Posterior cingulate gyrus (tissue), 11 donors: ENCODE data around the gene MAFB.

ENCODE experiments used
- DNase-seq, 10 donors: peaks; one replicate each; pipeline versions ENCODE4 v3.0.0 to v3.0.0-alpha.2; 2020 to 2021; ENCODE audit warnings: mixed read lengths in 3 of 10
- intact Hi-C: fragments of 100-400 bp; cut with DNase I; formaldehyde crosslinking; loops from one replicate; pipeline ENCODE4 v1.15.1; 2023

Gene MAFB

GRCh38 chr20:40704828-40705227 lies 15.8 kb upstream of the MAFB start:
- intact Hi-C loops: no loop called here

DNA sequence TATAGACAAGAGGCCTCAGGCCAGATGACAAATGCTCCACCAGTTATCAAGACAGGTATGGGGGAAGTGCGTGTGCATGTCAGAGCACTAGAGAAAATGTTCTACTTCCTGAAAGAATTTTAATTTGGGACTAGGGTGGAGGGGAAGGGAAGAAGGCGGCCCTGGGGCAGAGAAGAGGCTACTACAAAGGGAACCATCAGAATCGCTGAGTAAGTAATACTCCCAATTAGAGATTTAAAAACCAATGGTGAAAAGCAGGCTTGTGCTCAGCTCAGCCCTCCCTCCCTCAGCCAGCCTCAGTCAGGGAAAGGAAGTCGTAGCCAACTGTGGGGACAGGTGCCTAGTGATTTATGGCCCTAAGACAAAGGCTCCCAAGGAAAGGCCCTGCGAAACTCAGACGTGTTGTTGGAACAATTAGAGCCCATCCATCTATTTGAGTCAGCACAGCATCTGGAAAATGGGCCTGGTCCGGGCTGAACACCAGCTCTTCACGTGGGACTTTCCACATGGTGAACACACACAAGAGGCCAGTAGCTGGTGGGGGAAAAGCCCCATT lies 15.0 kb upstream of the MAFB start:
- intact Hi-C loops: no loop called here
- no peak for DNase-seq

More at GRCh38 chr20:40704828-40705227, 15.8 kb upstream of the MAFB start:
- peak in 1 of 10 donors; percentile 45 for DNase-seq

- no peak for DNase-seq
- intact Hi-C loops: no loop called here
Observed at GRCh38 chr20:40702504-40702903, 13.5 kb upstream of the MAFB start.

DNA sequence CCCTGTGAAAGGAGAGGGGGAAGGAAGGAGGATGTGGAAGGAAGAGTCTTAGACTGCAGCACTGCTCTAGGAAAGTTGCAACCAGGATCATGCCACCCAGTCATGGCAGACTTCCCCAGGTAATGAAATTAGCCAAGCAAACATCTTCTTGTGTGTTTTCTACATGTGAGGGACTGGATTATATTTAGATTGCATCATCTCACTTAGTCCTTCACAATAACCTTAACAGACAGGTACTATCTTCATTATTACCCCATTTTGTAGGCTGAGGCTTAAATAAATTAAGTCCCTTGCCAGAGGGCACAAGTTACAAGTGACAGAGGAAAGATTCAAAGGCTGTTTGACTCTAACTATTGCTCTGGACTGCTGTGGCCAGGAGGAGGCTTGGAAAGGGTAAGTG lies 9.7 kb upstream of the MAFB start:
- intact Hi-C loops: no loop called here
- no peak for DNase-seq

GRCh38 chr20:40698281-40698680 lies 9.2 kb upstream of the MAFB start:
- intact Hi-C loops: no loop called here
- no peak for DNase-seq

DNA sequence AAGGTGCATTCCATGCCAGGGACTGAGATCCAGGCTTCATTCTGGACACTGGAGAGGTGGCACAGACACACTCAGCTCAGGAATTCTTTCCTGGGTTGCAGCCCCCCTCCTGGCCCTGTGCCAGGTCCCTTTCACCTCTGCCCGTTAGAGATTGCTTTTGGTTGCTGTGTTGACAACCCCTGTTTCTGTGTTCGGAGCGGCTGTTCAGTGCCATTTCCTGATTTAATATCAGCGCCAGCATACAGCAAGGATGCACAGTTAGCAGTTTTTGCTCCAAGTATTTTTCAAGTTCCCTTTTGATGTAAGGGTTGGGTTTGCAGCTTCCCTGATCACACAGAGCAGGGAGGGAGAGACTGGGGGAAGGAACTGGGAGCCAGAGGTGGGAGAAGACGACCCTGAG lies 8.5 kb upstream of the MAFB start:
- intact Hi-C loops: no loop called here
- no peak for DNase-seq

DNA sequence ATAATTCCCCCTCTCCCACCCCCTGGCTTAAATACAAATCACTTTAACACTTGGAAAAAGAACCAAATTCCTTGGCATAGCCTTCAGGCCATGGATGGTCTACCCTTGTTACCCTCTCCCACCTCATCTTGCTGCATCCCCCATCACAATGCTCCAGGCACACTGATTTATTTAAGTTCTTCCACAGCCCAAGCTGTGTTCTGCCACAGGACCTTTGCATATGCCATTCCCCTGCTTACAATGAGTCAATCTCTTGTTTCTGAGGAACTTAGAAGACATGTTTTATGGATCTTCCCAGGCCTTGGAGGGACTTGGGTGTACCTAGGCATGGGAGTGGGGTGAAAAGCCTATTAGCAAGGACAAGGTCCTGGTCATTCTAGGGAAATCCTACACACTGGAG lies 6.2 kb upstream of the MAFB start:
- DNase-seq: no peak
- intact Hi-C loops: no loop called here

DNA sequence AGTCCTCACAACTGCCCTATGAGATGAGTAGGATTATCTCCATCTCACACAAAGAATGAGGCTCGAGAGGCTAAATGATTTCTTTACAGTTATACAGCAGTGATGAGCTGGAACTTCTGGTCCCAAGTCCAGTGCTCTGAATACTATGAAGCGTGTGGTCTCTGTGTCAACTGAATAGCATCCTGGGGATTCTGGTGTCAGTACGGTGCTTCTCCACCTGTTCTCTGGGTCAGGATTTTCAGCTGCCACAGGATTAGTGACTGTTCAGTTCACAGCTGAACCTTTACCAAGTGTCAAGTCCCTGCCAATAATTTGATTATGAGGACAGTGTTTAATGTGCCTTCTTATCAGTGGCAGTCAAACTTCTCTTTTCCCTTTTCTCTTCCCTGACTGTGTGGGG lies 5.2 kb upstream of the MAFB start:
- intact Hi-C loops: loop anchor here (5.0 kb wide), 1 partner anchor 1427 kb away; no protein-coding TSS in a partner anchor
- DNase-seq: no peak

DNA sequence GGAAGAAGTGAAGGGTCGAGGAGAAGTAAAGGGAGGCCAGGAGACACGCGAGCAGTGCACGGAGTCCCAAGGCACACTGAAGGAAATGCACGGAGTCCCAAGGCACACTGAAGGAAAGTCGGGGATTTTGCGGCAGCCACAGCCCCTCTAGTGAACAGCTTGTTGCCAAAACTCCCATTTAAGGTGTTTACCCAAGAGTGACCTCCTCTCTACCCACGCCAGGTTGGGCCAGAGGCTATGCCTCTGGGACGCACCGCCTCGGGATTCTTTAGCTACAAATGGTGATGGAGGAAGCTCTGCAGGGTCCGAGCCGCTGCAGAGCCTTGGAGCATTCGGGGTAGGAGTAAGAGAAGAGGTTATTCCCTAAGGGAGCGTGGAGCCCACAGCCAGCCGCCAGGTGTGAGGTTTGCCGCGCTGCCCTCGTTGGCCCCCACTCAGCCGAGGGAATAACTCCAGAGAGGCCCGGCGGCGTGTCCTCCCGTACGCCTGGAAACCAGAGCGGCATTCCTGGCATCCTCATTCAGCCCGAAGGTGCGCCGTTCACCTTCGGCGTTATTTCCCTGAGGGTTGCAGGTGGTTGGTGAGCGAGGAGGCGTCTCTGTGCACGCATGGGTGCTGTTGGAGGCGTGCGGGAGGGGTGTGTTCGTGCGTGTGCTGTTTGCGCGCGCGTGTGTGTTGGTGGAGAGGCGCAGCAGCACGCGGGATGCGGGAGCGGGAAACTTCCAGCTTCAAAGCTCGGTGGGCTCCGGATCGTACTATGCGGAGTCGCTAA lies 3.4 kb upstream of the MAFB start:
- peak in 1 of 10 donors; percentile 77 for DNase-seq
- intact Hi-C loops: loop anchor here (5.0 kb wide), 1 partner anchor 1425 kb away; no protein-coding TSS in a partner anchor

DNA sequence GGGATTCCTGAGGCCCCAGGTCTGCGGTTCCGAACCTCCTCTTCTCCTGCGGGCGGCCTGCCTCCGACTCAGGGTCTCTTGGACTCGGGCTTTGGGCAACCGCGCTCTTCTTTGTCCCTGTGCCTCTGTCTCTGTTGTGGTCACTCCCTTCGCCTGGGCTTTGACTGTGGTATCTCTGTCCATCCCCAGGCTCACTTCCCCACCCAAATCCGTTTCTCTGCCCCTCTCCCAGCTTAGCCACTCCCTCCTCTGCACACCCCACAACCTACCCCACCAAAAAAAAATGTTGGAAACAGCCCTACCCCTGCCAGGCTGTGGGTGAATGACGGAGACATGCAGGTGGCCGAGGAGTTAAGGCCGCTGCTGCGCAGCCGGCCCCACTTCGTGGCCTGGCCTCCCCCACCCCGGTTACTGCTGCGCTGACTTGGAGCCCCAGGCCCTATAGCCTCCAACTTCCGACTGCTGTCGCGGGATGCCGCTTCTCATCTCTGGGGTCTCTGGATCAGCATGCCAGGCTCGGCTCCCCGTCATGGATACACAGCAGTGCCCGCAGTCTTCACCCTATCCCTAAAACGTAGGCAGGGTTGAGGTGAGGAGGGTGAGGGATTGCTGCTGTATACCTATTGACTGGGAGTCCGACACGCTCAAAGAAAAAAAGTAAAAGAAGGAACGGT lies 2.7 kb upstream of the MAFB start:
- intact Hi-C loops: loop anchor here (5.0 kb wide), 1 partner anchor 1424 kb away; no protein-coding TSS in a partner anchor
- DNase-seq: peak in 1 of 10 donors; percentile 75

GRCh38 chr20:40690836-40691565 lies 2.0 kb upstream of the MAFB start:
- intact Hi-C loops: loop anchor here (1.0 to 5.0 kb wide), 3 partner anchors 425 to 1424 kb away; no protein-coding TSS in a partner anchor
- peak in 1 of 10 donors; percentile 76 for DNase-seq

DNA sequence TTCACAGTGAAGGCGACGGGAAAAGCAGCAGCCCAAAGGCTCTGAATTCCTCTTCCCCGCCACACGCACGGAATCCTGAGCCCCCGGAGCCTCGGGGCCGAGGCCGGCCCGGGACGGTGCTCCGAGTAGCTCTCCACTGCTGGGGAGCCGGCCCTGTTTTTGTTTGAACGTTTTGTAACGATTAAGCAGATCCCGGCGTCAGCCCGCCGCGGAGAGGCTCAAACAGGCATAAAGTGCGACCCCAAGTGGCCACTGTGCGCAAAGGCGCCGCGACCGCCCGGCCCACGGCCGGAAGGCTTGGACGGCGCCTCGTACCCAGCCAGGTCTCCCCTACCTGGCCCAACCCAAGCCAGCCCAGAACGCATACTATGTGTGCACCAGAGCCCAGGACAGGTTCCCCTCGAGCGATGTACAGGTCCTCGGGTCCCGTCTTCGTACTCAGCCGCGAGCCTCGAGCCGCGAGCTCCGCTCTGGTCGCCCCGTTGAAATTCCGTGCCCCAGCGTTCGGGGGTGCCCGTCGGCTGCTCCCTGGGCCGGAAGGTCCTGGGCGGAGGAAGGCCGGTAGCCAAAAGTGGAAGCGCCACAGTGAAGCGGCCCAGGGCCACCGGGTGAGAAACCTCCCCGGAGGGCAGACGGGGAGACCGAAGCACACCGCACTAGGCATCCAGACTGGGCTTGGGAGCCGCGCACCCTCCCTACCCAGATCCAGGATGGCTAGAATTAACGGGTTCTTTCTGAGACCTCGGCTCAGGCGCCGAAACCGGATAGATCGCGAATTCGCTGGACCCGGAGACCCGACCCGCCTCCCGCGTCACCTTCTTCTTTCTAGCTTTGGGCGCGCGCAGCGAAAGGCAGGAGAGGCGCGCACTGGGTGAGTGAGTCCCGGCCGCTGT lies 1.2 kb upstream of the MAFB start:
- intact Hi-C loops: loop anchor here (1.0 to 5.0 kb wide), 3 partner anchors 424 to 1423 kb away; no protein-coding TSS in a partner anchor
- DNase-seq: peak; percentile 81 to 98 (median 90)

DNA sequence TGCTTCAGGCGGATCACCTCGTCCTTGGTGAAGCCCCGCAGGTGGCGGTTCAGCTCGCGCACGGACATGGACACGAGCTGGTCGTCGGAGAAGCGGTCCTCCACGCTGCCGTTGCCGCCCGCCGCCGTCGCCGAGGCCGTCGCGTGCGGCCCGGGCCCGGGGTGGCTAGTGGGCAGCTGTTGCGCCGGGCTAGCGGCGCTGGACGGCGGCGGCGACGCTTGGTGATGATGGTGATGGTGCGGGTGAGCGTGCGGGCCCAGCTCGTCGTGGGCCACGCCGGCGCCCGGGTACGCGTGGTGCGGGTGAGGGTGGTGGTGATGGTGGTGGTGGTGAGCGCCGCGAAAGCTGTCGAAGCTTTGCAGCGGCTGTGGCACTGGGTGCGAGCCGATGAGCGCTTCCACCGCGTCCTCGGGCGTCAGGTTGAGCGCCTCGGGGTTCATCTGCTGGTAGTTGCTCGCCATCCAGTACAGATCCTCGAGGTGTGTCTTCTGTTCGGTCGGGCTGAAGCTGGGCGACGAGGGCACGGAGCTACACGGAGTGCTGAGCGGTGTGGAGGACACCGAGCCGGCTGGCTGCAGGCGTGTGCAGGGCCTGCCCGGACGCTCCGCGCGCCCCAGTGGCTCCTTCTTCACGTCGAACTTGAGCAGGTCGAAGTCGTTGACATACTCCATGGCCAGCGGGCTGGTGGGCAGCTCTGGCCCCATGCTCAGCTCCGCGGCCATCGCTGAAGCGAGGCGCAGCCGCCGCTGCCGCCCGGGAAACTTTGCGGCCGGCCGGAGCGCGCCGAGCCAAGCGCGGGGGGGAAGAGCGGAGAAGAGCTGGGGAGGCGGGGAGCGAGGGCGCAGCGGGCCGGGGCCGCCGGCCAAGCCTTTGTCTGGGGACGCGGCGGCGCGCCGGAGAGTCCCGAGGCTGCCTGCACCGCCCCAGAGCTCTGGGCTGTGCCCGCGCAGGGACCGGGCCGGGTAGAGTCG lies 622 bp downstream of the MAFB start:
- DNase-seq: peak in 3 of 10 donors; percentile 36 to 83 (median 69)
- intact Hi-C loops: no loop called here

DNA sequence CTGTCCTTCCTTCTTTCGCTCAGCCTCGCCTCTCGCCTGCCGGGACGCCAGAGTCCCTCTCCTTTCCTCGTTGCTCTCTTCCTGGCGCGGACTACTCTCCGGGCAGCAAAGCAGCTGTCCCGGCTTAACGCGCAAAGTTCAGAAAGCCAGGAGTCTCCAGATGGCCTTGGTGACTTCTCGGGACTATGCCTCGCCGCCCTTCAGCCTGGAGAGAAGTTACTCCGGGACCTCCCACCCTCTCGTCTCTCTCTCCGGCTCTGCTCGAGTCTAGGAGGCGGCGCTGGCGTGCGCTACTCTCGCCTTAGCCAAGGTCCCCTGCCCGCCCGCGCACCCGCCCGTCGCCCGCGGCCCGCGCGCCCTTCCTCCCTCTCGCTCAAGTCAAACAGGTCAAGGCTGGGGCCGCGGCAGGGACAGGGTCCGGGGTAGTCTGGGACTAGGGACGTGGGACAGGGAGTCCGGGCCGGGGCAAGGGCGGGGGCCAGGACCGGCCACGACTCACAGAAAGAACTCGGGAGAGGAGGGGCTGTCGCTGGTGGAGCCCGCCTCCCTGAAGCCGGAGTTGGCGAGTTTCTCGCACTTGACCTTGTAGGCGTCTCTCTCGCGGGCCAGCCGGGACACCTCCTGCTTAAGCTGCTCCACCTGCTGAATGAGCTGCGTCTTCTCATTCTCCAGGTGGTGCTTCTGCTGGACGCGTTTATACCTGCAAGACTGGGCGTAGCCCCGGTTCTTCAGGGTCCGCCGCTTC lies 1.5 kb downstream of the MAFB start:
- DNase-seq: peak in 5 of 10 donors; percentile 38 to 89 (median 81)
- intact Hi-C loops: no loop called here

- DNase-seq: no peak
- intact Hi-C loops: no loop called here
Observed at GRCh38 chr20:40686893-40687292, 2.1 kb downstream of the MAFB start.

GRCh38 chr20:40686434-40686882 lies 2.6 kb downstream of the MAFB start:
- intact Hi-C loops: no loop called here
- DNase-seq: no peak

GRCh38 chr20:40685349-40685748 lies 3.7 kb downstream of the MAFB start:
- peak in 1 of 10 donors; percentile 78 for DNase-seq
- intact Hi-C loops: no loop called here

- intact Hi-C loops: no loop called here
- no peak for DNase-seq
Observed at GRCh38 chr20:40683894-40684268, 5.2 kb downstream of the MAFB start.
